Left forelimb (tissue), 1 donor: ENCODE results near the gene MYO15B.

Source experiments
- DNase-seq: peaks from one replicate; pipeline ENCODE4 v3.0.0-alpha.2; 2018; ENCODE audit warnings: low spot score

The MYO15B gene

DNA sequence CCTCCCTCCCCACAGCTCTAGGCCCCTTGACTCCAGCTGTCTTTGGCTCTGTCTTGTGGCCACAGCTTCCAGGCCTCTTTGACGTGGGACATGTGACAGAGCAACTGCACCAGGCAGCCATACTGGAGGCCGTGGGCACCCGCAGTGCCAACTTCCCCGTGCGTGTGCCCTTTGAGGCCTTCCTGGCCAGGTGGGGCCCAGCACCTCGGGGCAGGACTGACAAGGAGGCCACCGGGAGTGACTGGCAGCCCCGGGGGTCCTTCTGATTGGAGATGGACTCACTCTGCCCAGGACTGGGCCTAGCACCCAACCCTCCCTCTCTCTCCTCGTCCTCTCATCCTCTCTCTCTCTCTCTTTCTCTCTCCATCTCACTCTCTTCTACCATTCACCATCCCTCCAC is 15.5 kb downstream of the MYO15B start:
- DNase-seq, result no peak

DNA sequence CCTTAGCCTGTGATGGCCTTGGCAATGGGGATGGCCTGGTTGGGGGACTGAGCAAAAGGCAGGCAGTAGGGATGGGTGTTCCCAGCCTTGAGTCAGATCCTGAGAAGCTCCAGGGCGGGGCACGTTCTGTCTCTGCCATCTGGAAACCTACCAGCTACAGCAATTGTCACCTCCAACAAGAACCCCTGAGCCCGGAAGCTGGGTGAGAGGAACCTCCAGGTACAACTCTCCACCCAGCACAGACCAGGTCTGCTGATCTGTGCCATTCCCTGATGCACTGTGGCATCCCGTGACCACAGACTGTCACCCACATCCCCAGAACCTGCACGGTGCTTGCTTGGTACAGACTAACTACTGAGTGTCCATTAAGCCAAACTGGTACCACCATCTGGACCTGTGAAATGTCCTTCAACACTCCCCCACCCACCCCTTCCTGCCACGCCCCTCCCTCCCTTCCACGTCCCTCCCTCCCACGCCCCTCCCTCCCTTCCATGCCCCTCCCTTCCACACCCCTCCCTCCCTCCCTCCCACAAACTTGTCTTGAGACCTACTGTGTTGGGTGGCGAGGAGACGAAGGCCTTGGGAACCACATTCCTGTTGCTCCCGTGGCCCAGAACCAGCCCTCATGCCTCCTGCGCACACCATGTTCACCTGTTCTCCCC is 16.6 kb downstream of the MYO15B start:
- DNase-seq, result no peak

DNA sequence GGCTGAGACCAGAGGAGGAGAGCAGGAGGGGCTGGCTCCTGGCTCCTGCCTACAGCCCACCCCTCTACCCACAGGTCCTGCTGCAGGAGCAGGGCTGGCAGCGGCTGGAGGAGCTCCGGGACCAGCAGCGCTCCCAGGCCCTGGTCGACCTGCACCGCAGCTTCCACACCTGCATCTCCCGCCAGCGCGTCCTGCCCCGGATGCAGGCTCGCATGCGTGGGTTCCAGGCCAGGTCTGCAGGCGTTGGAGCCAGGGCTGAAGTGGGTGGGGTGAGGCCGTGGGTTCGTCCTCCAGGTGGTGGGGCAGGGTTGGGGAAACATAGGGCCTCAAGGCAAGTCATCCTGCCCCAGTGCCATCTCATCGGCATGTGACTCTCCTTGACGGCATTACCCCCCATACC is 18.2 kb downstream of the MYO15B start:
- DNase-seq, result no peak

DNA sequence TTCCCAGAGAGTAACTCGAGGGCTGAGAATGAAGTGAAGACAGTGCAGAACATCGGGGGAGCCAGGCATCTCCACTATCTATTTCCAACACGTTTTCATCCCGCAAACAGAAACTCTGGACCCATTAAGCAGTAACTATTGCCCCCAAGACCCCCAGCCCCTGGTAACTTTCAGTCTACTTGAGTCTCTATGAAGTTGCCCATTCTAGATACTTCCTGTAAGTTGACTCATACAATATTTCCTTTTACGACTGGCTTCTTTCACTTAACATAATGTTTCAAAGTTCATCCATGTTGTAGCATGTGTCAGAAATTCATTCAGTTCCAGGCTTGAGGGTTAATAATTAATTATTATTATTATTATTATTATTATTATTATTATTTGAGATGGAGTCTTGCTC is 19.5 kb downstream of the MYO15B start:
- DNase-seq, result no peak

DNA sequence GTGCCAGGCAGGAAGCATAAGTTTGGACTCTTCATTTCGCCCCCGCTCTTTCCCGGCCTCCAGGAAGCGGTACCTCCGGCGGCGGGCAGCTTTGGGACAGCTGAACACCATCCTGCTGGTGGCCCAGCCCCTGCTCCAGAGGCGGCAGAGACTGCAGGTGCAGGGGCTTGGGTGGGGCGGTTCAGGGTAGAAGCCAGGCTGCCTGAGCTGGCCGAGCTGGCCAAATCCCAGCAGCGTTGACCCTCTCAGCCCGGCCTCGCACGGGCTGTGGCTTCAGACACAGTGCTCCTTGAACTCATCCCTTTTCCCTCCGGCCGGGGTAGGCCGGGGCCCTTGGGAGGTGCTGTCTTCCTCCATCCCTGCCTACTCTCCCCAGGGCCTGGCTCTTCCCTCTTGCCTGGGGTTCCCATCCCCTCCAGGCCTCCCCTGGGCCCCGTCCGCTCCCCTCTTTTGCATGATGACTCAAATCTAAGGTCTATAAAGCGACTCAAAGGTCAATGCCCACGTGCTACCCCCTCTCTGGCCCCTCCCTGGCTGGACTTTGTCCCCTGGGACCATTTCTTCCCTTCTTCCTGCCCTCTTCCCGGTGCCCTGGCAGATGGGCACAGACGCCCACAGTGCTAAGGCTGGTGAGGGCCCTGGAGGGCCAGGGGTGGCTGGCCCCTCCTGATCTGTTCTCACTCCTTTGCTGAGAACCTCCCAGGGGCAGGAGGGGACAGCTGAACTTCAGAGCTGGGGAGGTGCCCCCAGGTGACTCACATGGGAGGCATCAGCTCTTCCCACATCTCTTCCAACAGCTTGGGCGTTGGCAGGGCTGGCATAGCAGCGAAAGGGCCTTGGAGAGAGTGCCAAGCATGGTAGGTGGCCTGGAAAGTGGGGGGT is 22.7 kb downstream of the MYO15B start:
- DNase-seq, result no peak

DNA sequence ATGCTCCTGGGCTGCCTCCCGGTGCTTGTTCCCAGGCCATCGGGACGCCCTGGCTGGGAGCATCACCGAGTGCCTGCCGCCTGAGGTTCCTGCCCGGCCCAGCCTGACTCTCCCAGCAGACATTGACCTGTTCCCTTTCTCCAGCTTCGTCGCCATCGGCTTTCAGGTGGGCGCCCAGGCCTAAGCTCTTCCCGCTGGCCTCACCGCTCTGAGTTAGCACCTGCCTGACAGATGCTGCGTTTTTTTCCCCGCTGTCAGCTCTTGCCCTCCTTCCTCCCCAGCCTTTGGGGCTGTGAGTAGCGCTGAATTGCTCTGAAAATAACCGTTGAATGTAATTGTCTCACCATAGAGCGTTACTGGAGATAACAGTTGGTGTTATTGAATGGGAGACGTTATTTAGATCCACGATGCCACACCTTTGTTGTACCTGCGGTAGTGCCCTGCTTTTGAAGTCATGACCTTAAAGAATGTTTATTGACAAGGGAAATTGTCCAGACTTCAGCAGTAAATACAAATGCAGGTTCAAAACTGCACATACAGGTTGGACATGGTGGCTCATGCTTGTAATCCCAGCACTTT is 24.3 kb downstream of the MYO15B start:
- DNase-seq, result no peak

DNA sequence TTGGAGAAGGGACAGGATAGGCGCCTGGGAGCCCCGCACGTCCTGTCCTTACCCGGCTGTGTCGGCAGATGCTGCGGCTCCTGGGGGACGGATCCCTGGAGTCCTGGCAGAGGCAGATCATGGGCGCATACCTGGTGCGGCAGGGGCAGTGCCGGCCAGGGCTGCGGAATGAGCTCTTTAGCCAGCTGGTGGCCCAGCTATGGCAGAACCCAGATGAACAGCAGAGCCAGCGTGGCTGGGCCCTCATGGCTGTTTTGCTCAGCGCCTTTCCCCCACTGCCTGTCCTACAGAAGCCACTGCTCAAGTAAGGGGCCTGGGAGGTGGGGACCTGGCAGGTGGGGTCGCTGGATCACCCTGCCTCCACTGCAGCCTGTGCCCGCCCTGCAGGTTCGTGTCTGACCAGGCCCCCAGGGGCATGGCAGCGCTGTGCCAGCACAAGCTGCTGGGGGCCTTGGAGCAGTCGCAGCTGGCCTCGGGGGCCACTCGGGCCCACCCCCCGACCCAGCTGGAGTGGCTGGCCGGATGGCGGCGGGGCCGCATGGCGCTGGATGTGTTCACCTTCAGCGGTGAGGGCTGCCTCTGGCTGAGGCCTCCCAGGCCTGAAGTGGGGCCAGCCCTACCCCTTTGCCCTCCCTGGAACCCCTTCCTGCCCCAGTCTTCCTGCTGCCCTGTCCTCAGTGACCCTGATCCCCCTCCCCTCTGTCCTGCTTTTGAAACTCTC is 25.5 kb downstream of the MYO15B start:
- DNase-seq, result no peak

DNA sequence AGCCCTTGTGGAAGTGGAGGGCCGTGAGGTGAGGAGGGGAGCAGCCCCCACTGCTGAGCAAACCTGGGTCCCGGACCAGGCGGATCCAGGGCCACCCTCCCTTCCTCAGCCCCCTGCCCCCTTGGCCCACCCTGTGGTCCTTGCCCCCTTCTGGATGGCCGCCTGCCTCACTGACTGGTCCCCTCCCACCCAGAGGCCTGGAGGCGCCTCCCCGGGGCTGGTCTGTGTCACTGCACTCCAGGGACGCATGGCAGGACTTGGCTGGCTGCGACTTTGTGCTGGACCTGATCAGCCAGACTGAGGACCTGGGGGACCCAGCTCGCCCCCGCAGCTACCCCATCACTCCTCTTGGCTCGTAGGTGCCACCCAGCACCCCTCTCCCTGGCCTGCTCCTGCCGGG is 26.4 kb downstream of the MYO15B start:
- no peak for DNase-seq

DNA sequence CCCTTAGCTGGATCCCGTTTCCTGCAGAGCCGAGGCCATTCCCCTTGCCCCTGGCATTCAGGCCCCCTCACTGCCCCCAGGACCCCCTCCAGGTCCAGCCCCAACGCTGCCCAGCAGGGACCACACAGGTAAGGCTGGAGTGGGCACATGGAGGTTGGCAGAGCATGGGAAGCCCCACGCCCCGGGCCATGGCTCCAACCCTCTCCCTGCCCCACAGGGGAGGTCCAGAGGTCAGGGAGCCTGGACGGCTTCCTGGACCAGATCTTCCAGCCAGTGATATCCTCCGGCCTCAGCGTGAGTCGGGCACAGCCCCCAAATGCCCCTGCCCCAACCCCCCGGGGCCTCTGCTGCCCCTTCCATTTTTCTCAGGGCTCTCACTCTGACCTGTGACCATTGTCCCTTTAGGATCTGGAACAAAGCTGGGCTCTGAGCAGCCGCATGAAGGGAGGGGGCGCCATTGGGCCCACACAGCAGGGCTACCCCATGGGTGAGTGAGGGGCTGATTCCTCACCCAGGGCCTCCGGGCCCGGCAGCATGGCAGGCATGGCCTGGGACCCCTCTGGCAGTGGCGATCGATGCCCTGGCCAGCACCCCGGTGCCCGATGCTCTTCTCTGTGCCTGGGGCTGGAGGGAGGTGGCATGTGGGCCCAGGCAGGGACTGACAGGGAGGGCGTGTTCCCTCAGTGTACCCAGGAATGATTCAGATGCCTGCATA is 27.1 kb downstream of the MYO15B start:
- no peak for DNase-seq

DNA sequence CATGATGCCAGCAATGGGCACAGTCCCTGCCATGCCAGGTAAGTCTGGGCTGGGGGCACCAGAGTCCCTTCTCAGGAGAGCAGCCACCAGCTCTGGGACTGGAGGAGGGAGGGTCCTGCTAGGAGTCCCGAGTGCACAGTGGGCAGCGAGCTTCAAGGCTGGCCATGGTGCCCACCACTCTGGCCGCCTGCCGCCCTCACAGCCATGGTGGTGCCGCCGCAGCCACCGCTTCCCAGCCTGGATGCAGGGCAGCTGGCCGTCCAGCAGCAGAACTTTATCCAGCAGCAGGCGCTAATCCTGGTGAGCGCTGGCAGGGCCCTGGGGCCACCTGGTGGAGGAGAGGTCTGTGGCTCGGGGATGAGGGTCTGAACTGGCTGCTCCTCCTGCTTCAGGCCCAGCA is 27.7 kb downstream of the MYO15B start:
- DNase-seq, result no peak

DNA sequence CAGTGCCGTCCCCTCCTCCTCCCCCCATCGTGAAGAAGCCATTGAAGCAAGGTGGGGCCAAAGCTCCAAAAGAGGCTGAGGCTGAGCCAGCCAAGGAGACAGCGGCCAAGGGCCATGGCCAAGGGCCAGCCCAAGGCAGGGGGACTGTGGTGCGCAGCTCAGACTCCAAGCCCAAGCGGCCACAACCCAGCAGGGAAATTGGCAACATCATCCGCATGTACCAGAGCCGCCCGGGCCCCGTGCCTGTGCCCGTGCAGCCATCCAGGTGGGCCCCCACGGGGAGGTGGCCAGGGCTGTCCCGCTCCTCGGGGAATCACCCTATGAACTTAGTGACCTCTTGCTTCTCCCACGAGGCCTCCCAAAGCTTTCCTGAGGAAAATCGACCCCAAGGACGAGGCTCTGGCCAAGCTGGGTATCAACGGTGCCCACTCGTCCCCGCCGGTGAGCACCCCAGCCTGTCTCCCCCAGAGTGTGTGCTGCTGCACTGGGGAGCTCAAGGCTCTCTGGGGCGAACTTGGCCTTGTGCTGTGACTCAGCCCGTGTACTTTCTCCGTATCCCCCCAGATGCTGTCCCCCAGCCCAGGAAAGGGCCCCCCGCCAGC is 29.0 kb downstream of the MYO15B start:
- DNase-seq, result no peak

DNA sequence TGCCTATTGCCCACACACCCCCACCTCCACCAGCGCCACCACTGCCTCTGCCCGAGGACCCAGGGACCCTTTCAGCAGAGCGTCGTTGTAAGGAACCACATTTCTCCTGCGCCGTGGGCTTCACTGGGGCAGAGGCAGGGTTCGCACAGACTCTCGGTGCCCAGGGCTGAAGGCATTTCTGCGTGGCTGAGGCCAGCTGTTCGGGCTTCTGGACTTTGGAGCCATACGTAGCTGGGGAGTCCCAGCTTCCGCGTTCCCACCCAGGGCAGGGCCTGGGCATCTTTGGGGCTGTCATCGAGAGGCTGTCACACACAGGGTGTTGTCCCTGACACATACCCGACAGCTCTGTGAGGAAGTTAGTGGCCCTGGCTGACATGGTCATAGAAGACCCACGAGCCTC is 29.6 kb downstream of the MYO15B start:
- no peak for DNase-seq

DNA sequence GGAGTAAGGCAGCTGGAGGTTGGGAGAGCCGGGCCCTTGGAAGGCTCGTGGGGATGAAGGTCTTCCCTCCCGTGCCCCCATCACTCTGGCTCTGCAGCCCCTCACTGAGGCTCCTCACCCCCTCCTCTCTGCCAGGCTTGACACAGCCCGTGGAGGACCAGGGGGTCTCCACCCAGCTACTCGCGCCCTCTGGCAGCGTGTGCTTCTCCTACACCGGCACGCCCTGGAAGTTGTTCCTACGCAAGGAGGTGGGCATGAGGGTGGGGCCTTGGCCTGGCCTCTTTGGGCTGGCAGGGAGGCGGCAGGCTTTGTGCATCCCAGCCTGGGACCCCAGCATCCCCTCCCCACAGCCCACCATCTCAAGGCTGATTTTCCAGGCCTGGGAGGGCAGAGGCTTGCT is 30.1 kb downstream of the MYO15B start:
- no peak for DNase-seq

DNA sequence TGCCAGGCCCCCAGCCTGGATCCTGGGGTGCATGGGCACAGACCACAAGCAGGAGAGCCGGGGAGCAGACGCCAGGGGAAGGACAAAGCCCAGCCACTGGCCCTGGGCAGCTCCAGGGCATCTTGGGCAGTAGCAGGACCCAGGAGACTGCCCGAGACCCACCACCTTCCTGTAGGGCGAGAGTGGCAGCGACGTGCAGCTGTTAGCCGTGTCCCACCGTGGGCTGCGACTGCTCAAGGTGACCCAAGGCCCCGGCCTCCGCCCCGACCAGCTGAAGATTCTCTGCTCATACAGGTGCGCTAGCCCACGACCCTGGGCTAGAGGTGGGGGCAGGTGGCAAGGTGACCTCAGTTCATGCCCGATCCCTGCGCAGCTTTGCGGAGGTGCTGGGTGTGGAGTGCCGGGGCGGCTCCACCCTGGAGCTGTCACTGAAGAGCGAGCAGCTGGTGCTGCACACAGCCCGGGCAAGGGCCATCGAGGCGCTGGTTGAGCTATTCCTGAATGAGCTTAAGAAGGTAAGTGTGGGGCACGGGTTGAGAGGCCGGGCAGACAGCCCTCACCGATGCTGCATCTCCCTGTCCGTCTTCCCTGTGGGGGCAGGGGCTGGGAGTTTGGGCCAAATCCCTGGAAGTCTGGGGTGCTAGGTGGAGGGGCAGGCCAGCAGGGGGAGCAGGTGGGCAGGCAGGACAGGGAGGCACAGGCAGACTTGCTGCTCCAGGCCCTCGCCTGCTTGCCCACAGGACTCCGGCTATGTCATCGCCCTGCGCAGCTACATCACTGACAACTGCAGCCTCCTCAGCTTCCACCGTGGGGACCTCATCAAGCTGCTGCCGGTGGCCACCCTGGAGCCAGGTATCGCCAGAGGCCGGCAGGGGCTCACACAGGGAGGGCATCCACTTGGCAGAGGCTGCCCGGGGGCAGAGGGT is 32.2 kb downstream of the MYO15B start:
- DNase-seq, result no peak

DNA sequence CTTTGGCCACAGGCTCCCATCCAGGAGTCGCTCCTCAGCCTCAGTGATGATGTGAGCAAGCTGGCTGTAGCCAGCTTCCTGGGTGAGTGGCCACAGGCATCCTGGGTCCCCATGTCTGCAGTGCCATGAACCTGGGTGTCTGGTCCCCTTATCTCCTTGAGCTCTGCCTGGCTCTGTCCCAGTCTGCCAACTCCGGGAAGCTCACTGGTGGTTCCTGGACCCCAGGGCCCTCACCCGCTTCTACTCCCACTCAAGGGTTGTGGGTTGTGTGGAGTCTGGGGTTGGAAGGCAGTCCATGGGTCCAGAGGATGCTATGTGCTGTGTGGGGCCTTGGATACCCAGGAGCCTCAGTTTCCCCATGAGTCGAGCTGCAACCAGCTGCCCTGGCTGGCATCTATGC is 33.9 kb downstream of the MYO15B start:
- no peak for DNase-seq

DNA sequence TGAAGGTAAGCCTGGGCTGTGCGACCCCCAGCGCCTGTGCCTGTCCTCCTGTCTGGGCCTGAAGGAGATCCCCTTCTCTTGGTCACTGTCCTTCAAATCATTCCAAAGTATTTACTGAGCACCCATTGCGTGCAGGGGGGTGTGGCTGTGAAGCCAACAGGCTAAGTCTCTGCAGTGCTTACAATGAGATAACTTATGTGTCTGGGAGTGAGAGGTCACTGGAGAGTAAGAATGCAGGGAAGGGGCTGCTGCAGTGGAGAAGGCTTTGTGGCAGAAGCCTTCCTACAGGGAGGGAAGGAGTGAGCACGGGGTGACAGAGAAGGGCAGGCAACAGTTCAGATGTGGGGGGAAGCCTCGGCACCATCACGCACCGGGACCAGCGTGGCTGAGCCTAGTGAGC is 34.5 kb downstream of the MYO15B start:
- DNase-seq, result no peak

DNA sequence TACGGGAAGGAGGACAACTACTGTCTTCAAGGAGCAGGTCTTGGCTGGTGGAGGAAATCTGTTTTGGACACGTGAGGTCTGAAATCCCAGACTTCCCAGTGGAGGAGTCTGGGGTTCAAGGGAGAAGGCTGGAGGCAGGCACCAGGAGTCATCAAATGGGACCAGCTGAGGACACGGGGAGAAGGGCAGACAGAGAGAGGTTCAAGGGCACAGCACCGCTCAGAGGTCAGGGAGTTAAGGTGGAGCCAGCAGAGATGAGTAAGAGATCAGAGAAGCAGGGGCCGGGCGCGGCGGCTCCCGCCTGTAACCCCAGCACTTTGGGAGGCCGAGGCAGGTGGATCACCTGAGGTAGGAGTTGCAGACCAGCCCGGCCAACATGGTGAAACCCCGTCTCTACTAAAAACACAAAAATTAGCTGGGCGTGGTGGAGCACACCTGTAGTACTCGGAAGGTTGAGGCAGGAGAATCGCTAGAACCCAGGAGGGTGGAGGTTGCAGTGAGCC is 35.2 kb downstream of the MYO15B start:
- DNase-seq, result no peak

DNA sequence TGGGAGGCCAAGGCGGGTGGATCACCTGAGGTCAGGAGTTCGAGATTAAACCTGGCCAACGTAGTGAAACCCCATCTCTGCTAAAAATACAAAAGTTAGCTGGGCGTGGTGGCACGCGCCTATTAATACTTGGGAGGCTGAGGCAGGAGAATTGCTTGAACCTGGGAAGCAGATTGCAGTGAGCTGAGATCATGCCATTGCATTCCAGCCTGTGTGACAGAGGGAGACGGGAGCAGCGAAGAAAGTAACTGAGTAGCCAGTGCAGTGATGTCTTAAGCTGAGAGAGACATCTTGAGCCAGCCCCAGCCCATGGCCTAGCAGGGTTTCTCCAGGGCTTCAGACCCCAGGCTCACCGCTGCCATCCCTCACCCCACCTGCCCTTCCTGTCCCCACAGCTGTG is 35.8 kb downstream of the MYO15B start:
- DNase-seq, result no peak

DNA sequence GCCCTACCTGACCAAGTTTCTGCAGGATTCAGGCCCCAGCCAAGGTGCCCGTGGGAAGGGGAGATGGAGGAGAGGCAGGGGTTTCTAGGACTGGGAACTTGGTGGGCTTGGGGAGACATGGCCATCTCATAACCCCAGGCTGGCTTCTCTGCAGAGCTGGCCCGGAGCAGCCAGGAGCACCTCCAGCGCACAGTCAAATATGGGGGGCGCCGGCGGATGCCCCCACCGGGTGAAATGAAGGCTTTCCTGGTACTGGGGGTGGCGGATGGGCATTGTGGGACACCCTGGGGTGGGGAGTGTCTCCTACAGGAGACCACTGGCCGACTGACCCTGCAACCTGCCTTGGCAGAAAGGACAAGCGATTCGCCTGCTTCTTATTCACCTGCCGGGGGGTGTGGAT is 36.4 kb downstream of the MYO15B start:
- DNase-seq, result no peak

DNA sequence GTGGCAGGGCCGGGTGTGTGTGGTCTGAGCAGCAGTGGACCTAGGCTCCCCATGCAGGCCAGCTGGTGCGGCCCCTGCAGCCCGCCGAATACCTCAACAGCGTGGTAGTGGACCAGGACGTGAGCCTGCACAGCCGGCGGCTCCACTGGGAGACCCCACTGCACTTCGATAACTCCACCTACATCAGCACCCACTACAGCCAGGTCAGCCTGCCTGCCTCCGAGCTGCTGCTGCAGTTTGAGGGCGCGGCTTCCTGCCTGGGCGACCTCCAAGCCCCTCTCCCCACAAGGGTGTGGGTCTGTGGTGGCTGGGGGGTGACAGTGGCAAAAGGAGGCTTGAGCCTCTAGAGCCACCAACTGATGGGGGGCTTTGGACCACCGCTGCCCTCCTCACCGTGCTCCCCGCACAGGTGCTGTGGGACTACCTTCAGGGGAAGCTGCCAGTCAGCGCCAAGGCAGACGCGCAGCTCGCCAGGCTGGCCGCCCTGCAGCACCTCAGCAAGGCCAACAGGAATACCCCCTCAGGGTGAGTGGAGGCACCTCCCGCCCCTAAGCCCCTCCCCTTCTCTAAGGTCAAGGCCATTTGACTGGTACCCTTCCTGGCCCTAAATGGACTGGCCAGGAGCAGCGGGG is 37.2 kb downstream of the MYO15B start:
- DNase-seq, result no peak
